Astrocyte of the cerebellum (primary cell): ENCODE results near the gene INAFM2.

Source experiments
- DNase-seq: peaks from one replicate; pipeline ENCODE4 v3.0.0-alpha.2; 2011; ENCODE audit warnings: low read depth
- H3K4me3 ChIP-seq: 2 replicates; pipeline ENCODE4 v1.5.1; 2011; ENCODE audit warnings: mild to moderate bottlenecking, low read depth, low read length, moderate library complexity
- in situ Hi-C: cut with HindIII; loops from 2 replicates; pipeline ENCODE4 v1.10.0; 2017; ENCODE audit warnings: low sequenced_read_pairs
- TF ChIP-seq, protein P1 (sequence below): IDR thresholded peaks from 2 replicates; pipeline ENCODE4 v1.5.1; 2012; ENCODE audit warnings: low read length, low read depth, moderate library complexity, mild to moderate bottlenecking; ENCODE audit errors: missing control alignments

The INAFM2 gene

DNA sequence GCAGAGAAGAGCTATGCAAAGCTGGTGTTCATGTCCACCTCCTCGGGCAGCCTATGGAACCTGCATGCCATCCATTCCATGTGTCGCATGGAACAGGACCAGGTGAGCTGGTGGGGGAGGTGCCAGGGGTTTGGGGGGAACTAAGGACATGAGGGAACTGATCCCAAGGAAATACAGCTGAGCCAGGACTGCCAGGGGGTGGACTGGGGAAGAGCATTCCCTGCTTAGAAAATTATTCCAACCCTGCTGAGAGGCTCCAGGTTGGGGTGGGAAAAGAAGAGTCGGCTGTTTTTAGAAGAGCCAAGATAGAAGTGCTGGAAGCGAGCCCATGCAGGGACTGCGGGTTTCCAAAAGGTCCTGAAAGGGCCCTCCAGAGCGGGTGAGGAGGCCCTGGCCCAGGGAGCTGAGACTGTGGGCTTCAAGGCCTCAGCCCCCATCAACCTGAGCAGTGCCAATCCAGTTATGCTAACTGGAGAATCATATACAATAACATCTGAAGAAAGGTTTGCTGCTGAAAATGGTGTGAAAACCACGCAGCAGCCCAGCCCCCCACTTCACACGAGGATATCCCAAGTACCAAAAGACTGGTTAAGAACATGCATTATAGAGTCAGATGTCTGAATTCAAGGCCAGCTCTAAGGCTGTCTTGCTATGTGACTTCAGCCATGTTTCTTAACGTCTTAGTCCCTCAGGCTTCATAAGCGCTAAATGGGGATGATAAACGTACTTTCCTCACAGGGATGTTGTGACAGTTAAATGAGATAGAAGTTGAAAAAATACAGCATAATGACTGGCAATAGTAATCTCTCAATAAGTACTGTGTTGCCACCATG is 42.3 kb downstream of the INAFM2 start:
- in situ Hi-C loops = no loop called here
- TF ChIP-seq, protein P1, sequence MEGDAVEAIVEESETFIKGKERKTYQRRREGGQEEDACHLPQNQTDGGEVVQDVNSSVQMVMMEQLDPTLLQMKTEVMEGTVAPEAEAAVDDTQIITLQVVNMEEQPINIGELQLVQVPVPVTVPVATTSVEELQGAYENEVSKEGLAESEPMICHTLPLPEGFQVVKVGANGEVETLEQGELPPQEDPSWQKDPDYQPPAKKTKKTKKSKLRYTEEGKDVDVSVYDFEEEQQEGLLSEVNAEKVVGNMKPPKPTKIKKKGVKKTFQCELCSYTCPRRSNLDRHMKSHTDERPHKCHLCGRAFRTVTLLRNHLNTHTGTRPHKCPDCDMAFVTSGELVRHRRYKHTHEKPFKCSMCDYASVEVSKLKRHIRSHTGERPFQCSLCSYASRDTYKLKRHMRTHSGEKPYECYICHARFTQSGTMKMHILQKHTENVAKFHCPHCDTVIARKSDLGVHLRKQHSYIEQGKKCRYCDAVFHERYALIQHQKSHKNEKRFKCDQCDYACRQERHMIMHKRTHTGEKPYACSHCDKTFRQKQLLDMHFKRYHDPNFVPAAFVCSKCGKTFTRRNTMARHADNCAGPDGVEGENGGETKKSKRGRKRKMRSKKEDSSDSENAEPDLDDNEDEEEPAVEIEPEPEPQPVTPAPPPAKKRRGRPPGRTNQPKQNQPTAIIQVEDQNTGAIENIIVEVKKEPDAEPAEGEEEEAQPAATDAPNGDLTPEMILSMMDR = no peak
- DNase-seq = no peak
- H3K4me3 ChIP-seq = no peak overlapping the region

DNA sequence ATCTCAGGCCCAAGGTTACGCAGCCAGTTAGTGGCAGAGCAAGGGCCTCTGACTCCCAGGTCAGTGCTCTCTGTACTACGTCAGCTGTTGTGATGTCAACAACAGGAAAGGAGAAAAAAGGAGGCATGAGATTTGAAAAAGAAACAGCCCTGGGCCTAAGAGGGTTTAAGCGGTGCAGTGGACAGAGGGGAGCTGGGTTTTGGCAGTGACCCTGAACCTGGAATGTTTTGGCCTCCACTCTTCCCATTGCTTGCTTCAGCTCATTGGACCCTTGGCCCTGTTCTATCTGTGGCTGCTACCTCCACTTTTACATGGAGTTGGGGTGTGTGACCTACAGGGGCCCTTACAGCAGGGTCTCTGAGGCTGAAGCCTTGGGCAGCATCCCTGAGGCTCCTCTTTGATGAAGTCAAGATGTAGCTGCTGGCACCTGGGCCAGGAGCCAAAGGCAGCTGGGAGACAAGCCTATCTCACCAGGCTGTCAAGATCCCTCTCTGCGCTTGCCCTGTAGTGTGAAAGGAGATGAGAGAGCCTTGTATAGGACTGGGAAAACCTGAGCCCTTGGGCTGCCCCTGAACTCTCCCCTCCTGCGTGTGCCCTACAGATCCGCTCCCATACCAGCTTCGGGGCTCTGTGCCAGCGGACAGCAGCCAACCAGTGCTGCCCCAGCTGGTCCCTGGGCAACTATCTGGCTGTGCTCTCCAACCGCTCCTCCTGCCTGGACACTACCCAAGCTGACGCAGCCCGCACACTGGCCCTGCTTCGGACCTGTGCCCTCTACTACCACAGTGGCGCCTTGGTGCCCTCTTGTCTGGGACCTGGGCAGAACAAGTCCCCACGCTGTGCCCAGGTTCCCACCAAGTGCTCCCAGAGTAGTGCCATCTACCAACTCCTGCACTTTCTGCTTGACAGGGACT is 43.2 kb downstream of the INAFM2 start:
- TF ChIP-seq, protein P1 = no peak
- DNase-seq = no peak
- H3K4me3 ChIP-seq = no peak overlapping the region
- in situ Hi-C loops = no loop called here

DNA sequence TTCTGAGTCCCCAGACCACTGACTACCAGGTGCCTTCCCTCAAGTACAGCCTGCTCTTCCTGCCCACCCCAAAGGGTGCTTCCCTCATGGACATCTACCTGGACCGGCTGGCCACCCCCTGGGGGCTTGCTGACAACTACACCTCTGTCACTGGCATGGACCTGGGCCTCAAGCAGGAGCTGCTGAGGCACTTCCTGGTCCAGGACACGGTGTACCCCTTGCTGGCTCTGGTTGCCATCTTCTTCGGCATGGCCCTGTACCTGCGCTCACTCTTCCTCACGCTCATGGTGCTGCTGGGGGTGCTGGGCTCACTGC is 43.8 kb downstream of the INAFM2 start:
- DNase-seq = no peak
- no peak overlapping the region for H3K4me3 ChIP-seq
- TF ChIP-seq, protein P1 = no peak
- in situ Hi-C loops = no loop called here

GRCh38 chr15:40367686-40368611 is 44.5 kb downstream of the INAFM2 start:
- DNase-seq = peak; percentile 37
- peak overlapping the region; percentile 19 for H3K4me3 ChIP-seq
- in situ Hi-C loops = no loop called here

DNA sequence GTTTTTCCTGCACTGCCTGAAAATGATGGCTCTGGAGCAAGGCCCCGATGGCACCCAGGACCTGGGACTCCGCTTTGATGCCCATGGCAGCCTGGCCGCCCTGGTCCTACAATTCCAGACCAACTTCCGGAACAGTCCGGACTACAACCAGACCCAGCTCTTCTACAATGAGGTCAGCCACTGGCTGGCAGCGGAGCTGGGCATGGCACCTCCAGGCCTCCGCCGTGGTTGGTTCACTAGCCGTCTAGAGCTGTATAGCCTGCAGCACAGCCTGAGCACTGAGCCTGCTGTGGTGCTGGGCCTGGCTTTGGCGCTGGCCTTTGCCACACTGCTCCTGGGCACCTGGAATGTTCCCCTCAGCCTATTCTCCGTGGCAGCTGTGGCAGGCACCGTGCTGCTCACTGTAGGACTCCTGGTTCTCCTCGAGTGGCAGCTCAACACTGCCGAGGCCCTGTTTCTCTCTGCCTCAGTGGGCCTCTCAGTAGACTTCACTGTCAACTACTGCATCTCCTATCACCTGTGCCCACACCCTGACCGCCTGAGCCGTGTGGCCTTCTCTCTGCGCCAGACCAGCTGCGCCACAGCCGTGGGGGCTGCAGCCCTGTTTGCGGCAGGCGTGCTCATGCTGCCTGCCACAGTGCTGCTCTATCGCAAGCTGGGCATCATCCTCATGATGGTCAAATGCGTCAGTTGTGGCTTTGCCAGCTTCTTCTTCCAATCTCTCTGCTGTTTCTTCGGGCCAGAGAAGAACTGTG is 45.4 kb downstream of the INAFM2 start:
- H3K4me3 ChIP-seq = no peak overlapping the region
- in situ Hi-C loops = no loop called here
- TF ChIP-seq, protein P1 = no peak
- no peak for DNase-seq

More at GRCh38 chr15:40367686-40368611, 44.5 kb downstream of the INAFM2 start:
- TF ChIP-seq, protein P1 = peak; percentile 68
